Tibial artery (tissue), 4 donors: ENCODE data around the gene AP1G1.

Experiments used
- DNase-seq, 2 donors: peaks; one replicate each; pipeline ENCODE4 v3.0.0-alpha.2; 2019
- H3K27ac ChIP-seq, 2 donors: fragments of 200-600 bp; sonication (generic) in 1 of 2; 1 replicate in 1 of 2; 2 replicates in 1 of 2; pipeline ENCODE4 v1.5.1; 2018 to 2019; ENCODE audit warnings: mild to moderate bottlenecking in 1 of 2
- H3K27me3 ChIP-seq, 2 donors: fragments of 200-600 bp; sonication (generic) in 1 of 2; one replicate each; pipeline versions ENCODE4 v1.5.1 to v1.6.0; 2016 to 2019
- H3K36me3 ChIP-seq, 3 donors: fragments of 200-600 bp; sonication (generic) in 2 of 3; one replicate each; pipeline ENCODE4 v1.5.1; 2016 to 2019; ENCODE audit warnings: mild to moderate bottlenecking in 2 of 3
- H3K4me1 ChIP-seq, 4 donors: fragments of 200-600 bp; sonication (generic) in 2 of 4; 1 replicate in 3 of 4; 2 replicates in 1 of 4; pipeline ENCODE4 v1.5.1; 2016 to 2019
- H3K4me3 ChIP-seq, 2 donors: fragments of 200-600 bp; sonication (generic) in 1 of 2; 1 replicate in 1 of 2; 2 replicates in 1 of 2; pipeline ENCODE4 v1.5.1; 2018 to 2019; ENCODE audit warnings: mild to moderate bottlenecking in 2 of 2
- H3K9me3 ChIP-seq, 3 donors: fragments of 200-600 bp; sonication (generic) in 1 of 3; one replicate each; pipeline ENCODE4 v1.5.1; 2016 to 2019
- CTCF ChIP-seq, 2 experiments: fragments of 200-600 bp in 1 of 2; fragments of 450-650 bp in 1 of 2; IDR thresholded peaks; one replicate each; pipeline ENCODE4 v1.5.1; 2017 to 2019; ENCODE audit warnings: antibody characterized with exemption in 2 of 2, mild to moderate bottlenecking in 1 of 2, moderate library complexity in 1 of 2
- intact Hi-C: fragments of 100-400 bp; cut with DNase I; formaldehyde crosslinking; loops from one replicate; pipeline ENCODE4 v1.15.0; 2023; ENCODE audit warnings: low total_unique reads

AP1G1 gene

GRCh38 chr16:71723537-71724319 is 84.9 kb downstream of the AP1G1 start:
- Histone ChIP-seq H3K36me3 (no peaks in the 10 kb centered on the region), H3K4me3 (peak overlapping the region; percentile 72 to 95), H3K27me3 (no peaks in the 10 kb centered on the region), H3K9me3 (no peaks in the 10 kb centered on the region), H3K4me1 (peaks cover 0 to 35% (median 16%) of the 10 kb centered on the region in 4 donors), H3K27ac (peak overlapping the region; percentile 85 to 94)
- intact Hi-C loops, result loop anchor here (10.0 kb wide), 1 partner anchor 91 kb away; no protein-coding TSS in a partner anchor
- peak; percentile 62 to 89 for DNase-seq
- peak; percentile 5 to 7 for TF ChIP-seq CTCF (IDR thresholded peaks at IDR 0.05)

GRCh38 chr16:71722801-71723536 is 85.7 kb downstream of the AP1G1 start:
- H3K27me3 ChIP-seq, result no peaks in the 10 kb centered on the region
- intact Hi-C loops, result loop anchor here (10.0 kb wide), 1 partner anchor 92 kb away; no protein-coding TSS in a partner anchor
- peak overlapping the region; percentile 72 to 95 for H3K4me3 ChIP-seq
- peak overlapping the region; percentile 85 to 94 for H3K27ac ChIP-seq
- no peak for TF ChIP-seq CTCF (IDR thresholded peaks at IDR 0.05)
- peaks cover 0 to 35% (median 16%) of the 10 kb centered on the region in 4 donors for H3K4me1 ChIP-seq
- H3K36me3 ChIP-seq, result no peaks in the 10 kb centered on the region
- no peaks in the 10 kb centered on the region for H3K9me3 ChIP-seq
- peak; percentile 70 to 85 for DNase-seq

GRCh38 chr16:71721066-71721740 is 87.4 kb downstream of the AP1G1 start:
- Histone ChIP-seq H3K27me3 (no peaks in the 10 kb centered on the region), H3K36me3 (no peaks in the 10 kb centered on the region), H3K27ac (no peak overlapping the region), H3K9me3 (no peaks in the 10 kb centered on the region), H3K4me3 (no peak overlapping the region), H3K4me1 (peaks cover 0 to 19% (median 8%) of the 10 kb centered on the region in 4 donors)
- DNase-seq, result no peak
- intact Hi-C loops, result loop anchor here (10.0 kb wide), 1 partner anchor 94 kb away; no protein-coding TSS in a partner anchor
- TF ChIP-seq CTCF (IDR thresholded peaks at IDR 0.05), result no peak

GRCh38 chr16:71712501-71712900 is 96.1 kb downstream of the AP1G1 start:
- peaks cover 0 to 15% (median 2%) of the 10 kb centered on the region in 4 donors for H3K4me1 ChIP-seq
- H3K9me3 ChIP-seq, result no peaks in the 10 kb centered on the region
- no peak for DNase-seq
- intact Hi-C loops, result no loop called here
- TF ChIP-seq CTCF (IDR thresholded peaks at IDR 0.05), result no peak
- no peak overlapping the region for H3K27ac ChIP-seq
- no peaks in the 10 kb centered on the region for H3K27me3 ChIP-seq
- H3K4me3 ChIP-seq, result no peak overlapping the region
- peaks cover 5 to 20% (median 13%) of the 10 kb centered on the region in 3 donors for H3K36me3 ChIP-seq

GRCh38 chr16:71711789-71712188 is 96.8 kb downstream of the AP1G1 start:
- DNase-seq, result no peak
- H3K4me1 ChIP-seq, result peaks cover 0 to 15% (median 2%) of the 10 kb centered on the region in 4 donors
- no peaks in the 10 kb centered on the region for H3K9me3 ChIP-seq
- H3K27ac ChIP-seq, result no peak overlapping the region
- TF ChIP-seq CTCF (IDR thresholded peaks at IDR 0.05), result no peak
- H3K36me3 ChIP-seq, result peaks cover 5 to 20% (median 13%) of the 10 kb centered on the region in 3 donors
- H3K4me3 ChIP-seq, result no peak overlapping the region
- intact Hi-C loops, result no loop called here
- H3K27me3 ChIP-seq, result no peaks in the 10 kb centered on the region
